Activated T-helper 1 cell treated with Interleukin-2 at 50 U/mL for 16 hours (primary cell): ENCODE data around the gene SNTG2.
"Not testable (repeated sequence)": the region's sequence is repeated elsewhere in the genome, so short reads cannot be mapped to it uniquely, and the experiment has no call there.

ENCODE experiments used
- DNase-seq: peaks from one replicate; pipeline ENCODE4 v3.0.0-alpha.2; 2020; ENCODE audit warnings: low read depth

The SNTG2 gene

DNA sequence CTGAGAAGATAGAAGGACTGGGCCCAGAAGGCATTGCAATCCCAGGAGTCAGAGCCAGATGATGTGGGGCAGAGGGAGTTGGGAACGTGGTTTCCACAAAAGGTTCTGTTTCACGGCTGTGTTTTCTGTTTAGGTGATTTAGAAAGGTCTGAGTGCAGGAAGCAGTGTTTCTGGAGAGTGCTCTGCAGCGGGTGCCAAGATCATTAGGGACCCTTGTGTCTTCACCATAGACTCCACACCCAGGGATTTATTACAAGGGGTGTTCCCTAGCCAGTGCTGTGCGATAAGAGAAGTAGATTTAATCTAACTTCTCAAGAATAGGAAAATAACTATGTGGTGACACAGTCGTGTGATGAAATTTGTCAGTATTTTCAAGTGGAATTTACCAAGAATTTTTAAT is 241.5 kb downstream of the SNTG2 start:
- no peak for DNase-seq

DNA sequence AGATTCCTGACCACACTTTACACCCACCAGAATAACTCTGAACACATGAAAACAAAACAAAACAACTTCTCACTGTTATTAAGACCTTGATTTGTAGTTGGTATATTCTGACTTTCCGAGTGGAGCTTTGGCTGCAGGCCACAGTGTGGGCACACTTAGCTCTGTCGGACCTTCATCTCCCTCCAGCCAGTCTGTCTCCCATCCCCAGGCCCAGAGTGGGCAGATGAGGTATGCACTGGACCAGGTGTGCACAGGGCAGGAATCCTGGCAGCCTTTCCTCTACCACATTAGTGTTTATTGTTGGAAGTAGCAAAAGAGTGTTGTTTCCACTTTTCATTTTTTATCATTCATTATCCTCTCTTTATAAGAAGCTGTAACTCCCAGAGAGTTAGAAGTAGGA is 243.2 kb downstream of the SNTG2 start:
- DNase-seq = no peak

DNA sequence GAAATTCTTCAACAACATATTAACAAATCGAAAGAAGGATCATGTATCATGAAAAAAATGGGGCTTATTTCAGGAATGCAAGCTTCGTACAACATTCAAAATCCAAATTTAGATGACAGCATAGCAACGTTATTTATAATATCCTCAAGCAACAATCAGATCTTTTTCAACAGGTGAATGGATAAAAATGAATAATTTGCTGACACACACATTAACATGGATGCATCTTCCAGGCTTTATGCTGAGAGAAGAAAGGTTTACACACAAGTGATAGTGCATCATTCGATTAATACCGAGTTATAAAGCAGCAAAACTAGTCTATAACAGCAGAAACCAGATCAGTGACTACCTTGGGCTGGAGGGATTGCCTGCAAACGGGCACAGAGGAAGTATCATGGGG is 253.1 kb downstream of the SNTG2 start:
- DNase-seq = no peak

DNA sequence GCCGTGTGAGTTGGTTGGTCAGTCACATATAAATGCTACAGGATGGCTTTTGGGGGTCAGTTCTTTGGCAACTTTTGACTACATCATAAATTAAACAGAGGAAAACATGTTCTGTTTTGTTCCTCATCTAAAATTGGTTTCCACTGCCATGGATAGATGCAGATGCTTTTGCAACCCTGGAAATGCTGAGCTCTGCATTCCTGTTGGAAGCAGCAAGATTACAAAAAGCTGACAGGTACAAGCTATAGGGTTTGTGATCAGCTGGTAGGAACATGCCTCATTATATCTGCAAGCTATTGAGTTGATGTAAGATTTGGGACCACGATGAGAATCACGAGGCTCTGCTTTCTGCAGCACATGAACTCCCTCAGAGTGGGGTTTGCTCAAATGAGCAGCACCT is 255.2 kb downstream of the SNTG2 start:
- no peak for DNase-seq

DNA sequence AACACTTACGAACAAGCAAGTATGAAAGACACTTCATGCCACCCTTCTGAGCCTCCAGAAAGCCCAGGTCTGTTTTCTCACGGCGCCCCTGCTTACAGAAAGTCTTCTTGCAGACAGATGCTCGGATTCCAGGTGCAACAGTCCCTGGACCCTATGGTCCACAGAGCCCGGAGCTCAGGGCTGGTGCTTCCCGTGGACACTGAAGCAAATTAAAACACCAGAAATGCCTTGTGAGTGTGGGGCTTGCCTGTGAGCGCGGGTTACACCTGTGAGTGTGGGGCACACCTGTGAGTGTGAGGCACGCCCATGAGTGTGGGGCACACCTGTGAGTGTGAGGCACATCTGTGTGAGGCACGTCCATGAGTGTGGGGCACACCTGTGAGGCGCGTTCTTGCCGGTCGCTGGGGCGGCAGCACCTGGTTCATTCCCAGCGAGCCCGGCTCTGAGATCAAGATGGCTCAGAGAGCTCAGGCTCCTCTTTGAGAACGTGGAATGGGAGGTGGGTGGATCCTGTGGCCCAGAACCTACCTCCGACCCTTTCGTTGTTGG is 257.4 kb downstream of the SNTG2 start:
- DNase-seq = no peak

DNA sequence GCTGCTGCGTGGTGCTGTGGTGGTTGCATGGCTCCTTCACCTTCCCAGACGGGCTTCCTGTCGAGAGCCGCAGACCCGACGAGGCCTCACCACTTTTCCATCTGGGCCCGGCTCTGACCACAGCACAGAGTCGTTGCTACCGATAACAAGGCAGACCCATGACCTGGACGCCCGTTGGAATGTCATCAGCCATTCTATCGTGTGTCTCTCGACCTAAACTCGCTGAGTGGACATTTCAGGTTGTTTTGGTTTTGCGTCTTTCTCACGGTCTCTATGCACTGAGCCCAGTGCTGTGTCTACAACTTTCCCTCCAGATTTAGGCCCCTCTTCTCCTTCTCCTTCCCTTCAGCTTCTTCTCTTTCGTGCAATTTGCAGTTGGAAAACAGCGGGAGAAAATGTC is 257.9 kb downstream of the SNTG2 start:
- no peak for DNase-seq

DNA sequence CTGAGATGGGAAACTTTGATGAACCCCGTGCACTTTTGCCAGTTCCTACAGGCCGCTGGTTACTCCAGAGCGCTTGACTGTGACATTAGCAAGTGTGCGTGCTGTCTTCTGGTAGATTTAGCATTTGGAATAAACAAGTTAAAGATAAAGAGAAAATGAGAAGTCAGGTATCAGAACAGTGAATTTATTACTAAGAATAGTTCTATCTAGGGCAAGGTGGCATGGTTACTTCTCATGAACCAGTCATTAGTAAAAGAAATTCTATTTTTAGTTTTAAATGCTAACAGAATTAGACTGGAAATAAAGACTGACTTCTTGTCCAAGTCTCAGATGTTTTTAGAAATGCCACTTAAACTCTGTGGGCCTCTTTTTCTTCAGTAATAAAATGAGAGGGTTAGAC is 258.6 kb downstream of the SNTG2 start:
- DNase-seq = no peak

DNA sequence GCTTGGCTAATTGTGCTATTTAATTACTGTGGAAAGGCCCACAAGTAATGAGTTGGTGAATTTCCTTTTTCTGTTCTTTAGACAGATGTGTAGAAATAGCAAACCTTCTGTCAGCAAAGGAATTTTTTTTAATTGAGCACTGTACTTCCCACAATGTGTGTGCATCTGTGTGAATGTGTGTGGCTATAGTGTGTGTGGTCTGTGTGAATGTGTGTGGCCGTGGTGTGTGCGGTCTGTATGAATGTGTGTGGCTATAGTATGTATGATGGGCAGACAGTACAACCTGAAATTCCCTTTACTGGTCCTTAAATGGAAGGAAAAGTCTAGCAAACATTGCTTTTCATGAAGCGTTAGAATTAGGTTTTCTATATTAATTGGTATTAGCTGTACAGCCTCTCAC is 259.1 kb downstream of the SNTG2 start:
- DNase-seq = no peak

DNA sequence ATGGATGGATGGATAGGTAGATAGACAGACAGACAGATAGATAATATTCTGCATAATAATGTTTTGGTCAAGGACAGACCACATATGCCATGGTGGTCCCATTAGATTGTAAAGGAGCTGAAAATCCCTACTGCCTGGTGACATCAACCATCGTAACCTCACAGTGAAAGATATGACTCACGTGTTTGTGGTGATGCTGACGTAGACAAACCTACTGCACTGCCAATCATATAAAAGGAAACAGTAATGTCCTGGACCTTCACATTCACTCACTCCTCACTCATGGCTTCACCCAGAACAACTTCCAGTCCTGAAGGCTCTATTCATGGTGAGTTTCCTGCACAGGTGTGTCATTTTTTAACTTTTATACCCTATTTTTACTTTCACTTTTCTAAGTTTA is 259.7 kb downstream of the SNTG2 start:
- no peak for DNase-seq

DNA sequence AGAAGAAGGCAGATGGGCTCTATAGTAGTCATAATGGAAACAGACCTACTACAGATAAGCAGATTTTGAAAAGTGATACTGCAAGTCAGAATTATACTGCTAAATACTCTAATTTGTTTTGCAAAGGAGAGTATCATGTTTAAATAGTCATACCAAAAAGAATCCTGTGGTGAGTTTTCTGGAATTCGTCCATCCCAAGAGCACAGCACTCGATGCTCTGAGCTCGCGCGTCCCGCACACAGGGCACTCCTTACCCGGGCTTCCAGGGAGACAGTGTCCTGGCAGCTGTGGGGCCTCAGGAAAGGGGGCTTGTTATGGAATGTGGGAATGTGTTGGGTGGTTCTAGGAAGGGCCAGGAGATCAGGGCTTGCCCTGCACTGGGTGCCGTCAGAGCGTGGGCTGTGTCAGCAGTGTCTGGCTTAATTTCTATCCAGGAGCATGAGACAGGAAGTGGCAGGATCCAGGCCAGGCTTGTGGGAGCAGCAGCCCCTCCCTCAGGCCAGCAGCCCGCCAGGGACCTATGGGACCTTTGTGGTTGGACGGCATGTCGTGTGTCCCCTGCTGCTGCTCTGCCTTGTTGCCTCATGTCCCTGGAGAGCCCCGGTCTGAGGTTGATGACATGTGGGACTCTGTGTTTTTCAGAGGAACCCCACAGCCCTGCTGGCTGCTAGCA is 269.4 kb downstream of the SNTG2 start:
- DNase-seq = no peak

DNA sequence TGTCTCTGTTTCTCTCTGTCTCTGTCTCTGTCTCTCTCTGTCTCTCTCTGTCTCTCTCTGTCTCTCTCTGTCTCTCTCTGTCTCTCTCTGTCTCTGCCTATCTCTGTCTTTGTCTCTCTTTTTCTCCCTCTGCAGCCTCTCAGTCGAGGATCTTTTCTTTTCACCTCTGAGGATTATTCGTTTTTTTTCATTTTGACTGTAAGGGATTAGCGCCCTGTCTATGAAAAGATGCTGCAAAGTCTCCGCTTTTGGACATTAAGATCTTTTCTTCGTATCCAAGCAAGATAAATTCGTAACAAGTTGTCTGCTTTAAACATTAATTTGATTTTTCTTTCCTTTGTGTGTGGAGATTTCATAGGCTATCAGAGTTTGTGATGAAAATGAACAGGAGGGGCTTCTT is 271.4 kb downstream of the SNTG2 start:
- DNase-seq = no peak

DNA sequence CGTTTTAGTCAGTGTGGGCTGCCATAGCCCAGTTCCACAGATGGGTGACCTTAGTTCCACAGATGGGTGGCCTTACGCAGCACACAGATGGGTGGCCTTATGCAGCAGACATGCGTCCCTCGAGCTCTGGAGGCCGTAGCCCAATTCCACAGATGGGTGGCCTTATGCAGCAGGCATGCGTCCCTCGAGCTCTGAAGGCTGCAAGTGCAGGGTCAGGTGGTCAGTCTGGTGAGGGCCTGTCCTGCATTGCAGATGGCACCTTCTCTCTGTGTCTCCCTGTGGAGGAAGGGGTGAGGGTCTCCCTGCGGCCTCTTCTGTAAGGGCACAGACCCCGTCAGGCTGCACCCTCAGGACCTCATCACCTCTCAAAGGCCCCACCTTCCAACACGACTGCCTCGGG is 273.1 kb downstream of the SNTG2 start:
- no peak for DNase-seq

DNA sequence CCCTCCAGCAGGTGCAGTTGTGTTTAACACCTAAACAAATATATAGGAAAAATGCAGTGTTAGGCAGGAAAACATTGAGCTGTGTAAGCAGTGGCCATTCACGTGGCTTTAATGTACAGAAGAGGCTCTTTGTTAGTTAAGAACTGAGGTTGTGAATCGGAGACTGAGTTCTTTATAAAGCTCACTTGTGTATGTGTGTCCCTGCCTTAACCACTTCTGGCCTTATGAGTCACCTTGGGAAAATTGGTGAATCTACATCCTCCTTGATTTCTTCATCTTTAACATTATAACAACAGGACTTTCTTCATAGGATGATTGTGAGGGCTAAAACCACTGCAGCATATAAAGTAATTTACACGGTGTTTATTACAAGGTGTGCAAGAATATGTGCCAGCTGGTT is 274.3 kb downstream of the SNTG2 start:
- no peak for DNase-seq

DNA sequence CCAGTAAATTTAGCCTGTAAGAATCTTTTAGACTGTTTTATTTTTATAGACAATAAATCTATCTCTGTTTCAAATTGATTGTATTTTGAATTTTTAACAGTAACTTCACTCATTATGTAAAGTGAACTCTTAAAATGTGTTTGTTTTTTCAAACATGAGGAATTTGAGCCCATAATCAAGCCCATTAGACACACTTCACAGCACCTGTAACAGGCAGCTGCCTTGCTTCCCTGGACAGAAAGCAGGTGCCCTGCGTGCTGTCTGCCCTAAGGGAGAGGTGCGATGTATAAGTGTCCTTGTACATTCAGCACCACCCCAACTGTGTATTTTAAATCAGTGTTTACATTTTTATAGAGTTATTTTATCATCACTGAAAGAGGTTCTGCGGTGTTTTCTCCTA is 276.1 kb downstream of the SNTG2 start:
- no peak for DNase-seq

DNA sequence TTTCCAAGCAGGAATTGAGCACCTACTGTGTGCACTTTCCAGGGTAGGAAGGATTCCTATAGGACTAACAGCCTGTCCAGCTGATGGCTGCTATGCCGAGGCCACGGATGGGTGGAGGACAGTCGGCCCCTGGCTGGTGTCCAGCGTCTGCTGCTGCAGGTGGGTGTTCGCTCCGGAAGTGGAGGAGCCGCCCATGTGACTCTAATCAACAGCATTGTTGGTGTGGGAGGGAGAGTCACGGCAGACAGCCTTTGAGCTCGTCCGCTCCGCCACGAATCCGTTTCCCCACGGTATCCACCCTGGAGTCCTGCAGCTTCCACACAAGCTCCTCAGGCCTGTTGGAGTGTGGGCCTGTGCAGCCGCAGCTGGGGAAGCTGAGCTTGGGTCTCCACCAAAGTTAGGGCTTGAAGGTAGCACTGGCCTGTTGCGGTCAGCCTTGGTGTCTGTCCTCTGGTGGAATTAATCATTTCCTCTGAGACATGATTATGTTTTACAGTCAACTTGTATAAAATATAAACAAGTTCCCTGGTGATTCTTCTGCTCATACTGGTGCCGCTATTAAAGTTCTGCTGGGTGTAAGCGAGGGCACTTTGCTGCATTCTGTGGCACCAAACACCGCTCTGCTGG is 276.7 kb downstream of the SNTG2 start:
- no peak for DNase-seq

DNA sequence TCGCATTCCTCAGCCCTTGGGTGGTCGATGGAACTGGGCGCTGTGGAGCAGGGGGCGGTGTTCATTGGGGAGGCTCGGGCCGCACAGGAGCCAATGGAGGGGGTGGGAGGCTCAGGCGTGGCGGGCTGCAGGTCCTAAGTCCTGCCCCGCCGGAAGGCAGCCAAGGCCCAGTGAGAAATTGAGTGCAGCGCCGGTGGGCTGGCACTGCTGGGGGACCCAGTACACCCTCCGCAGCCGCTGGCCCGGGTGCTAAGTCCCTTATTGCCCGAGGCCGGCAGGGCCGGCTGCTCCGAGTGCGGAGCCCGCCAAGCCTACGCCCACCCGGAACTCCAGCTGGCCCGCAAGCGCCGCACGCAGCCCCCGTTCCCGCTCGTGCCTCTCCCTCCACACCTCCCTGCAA is 278.9 kb downstream of the SNTG2 start:
- DNase-seq = not testable (repeated sequence)

DNA sequence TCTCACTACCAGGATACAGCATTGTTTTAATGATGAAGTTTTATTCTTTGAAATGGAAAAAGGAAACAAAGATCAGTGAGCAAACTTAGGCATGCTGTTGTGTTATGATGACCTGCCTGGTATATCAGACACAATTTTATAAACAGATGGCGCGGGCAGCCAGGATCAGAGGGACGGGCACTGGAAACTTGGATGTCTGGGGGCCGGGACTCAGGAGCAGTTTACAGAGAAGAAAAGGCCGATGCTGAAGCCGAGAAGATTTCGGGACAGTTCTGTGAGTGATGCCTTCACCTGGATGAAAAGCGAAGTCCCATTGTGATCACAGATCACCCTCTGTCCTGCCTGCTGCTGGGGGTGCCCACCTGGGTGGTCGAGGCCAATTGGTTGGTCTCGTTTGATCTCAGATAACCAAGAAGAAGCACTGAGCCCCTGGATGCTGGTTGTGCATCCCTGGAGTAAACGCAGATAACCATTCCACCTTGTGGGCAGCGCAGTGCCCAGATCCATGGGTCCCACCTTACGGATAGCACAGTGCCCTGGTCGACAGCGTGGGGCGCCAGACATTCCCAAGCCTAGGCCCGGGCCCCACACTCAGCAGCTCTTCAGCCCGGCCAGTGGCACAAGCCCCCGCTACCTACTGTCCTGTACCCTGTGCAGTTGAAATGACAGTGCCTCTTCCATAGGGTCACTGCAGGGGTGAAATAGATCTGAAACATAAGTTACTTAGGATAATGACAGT is 279.7 kb downstream of the SNTG2 start:
- no peak for DNase-seq

DNA sequence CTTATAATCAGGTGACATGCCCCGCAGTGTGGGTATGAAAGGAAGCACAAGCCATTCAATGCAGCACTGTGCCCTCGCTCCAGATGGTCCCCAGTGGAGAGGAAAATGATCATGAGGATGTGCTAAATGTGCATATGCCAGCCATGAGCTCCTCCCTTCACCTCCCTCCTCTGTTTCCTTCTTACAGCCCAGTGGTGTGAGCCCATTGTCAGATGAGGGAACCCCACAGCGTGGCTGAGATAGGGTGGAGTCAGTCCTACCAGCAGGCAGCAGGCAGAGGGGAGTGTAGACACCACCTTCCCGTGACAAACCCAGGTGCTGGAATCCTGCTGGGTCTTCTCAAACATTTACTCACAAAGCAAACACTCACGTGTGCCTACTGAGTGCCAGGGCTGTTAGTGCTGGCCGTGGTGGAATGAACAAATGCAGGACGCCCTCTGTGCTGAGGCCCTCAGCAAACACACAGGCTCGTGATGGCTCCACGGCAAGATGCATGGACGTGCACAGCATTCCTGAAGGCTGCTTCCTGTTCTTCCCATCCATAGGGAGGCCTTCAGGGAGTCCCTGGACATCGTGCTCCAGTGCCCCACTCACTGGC is 280.9 kb downstream of the SNTG2 start:
- no peak for DNase-seq

DNA sequence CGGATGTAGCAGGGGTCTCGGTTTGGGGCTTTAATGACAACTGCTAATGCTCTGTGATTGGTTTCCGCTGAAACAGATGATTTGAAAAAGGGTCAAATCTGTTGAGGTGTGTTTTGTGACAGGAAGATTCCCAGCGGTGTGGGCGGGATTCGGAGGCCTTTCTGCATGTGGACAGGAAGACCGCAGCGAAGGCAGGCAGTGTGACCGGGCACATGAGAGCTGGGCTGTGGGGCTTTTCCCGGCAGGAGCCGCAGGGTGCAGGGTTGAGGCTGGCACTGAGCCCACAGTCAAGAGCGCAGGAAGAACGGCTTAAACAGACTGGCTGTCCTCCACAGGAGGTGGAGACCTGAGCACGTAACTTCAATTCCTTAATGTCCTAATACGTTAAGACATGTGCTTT is 282.6 kb downstream of the SNTG2 start:
- no peak for DNase-seq

DNA sequence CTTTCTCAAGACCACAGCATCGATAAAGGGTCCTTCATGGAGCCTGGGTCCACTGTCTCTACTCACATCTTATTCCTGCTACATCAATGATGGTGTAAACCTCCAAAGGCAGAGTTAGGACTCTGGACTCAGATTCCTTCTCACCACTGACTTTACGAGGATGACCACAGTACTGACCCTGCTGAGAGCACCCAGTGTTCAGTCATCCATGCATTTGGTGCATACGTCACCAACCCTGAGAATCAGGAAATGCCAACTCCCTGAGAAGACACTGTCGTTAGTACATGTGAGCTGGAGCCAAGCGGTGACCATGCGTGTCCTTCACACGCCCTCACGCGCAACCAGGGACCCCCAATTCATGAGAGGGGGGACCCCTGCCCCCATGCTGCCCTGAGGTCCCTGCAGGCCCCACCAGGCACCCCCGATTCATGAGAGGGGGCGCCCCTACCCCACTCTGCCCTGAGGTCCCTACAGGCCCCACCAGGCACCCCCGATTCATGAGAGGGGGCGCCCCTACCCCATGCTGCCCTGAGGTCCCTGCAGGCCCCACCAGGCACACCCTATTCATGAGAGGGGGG is 284.2 kb downstream of the SNTG2 start:
- DNase-seq = no peak

DNA sequence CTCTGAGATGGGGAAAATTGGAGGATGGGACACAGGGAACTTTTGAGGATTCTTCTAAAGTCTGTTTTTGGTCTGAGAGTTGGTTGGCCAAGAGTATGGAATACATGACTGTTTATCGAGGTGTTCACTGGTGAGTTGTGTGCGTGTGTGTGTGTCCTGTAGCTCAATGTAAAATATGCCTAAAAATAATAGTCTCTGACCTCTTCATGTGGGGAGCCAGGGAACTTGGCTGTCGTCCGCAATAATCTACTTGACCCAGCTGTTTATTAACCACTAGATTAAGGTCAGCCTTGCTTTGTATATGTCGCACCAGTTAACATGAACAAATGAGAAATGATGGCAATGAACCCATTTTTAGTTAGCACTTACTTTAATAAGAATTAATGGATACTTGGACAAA is 285.2 kb downstream of the SNTG2 start:
- no peak for DNase-seq

DNA sequence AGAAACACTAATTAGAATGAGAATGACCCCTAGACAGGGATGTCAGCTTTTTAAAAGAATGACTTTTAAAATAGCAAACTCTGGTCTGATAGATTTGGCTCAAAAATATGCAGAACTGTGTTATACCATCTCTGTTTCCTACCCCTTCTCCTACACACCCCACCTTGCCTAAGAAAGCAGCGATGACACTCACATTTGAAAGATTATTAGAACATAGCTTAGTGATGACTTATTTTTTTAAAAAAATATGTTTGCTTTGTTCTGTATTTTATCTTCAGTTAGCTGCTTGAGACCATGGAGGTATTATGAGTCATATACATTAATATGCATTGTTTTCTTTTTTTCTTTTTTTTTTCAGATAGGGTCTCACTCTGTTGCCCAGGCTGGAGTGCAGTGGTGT is 286.0 kb downstream of the SNTG2 start:
- DNase-seq = no peak

DNA sequence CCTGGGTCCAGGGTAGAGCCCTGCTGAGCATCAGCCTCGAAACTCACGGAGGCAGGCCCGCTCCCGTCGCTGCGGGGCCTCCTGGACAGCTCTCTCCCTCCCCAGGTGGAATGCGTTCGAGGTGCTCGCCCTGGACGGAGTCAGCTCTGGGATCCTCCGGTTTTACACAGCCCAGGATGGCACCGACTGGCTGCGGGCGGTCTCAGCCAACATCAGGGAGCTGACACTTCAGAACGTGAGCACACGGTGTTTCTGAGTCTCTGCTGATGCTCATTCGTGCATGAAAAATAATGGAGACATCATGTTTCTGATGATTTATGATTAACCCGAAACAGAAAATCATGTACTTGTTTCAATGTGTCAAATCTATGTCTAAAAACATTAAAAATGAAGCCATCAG is 287.1 kb downstream of the SNTG2 start:
- DNase-seq = no peak
